Measurements from ENCODE around the gene COMMD1. TPM values are rescaled to one million over a fixed set of nuclear protein-coding genes. Genes with fewer than 3 reads are reported as not detected.

The COMMD1 gene
- total RNA-seq, 2 experiments from 2014 or later, result 32.7 to 37.8 TPM

- POLR2A ChIA-PET, result no interaction called here
- CTCF ChIA-PET, result no interaction called here
Measured at GRCh38 chr2:62050456-62051045, 145.1 kb downstream of the COMMD1 start.

- CTCF ChIA-PET, result no interaction called here
- POLR2A ChIA-PET, result no interaction called here
Measured at GRCh38 chr2:62054029-62054791, 148.7 kb downstream of the COMMD1 start.

- POLR2A ChIA-PET, result no interaction called here
- CTCF ChIA-PET, result no interaction called here
Measured at GRCh38 chr2:62054916-62055450, 149.5 kb downstream of the COMMD1 start.

GRCh38 chr2:62055724-62056336 lies 150.4 kb downstream of the COMMD1 start:
- CTCF ChIA-PET, result no interaction called here

GRCh38 chr2:62056341-62056740 lies 150.9 kb downstream of the COMMD1 start:
- POLR2A ChIA-PET, result no interaction called here
- CTCF ChIA-PET, result no interaction called here

More at GRCh38 chr2:62055724-62056336, 150.4 kb downstream of the COMMD1 start:
- POLR2A ChIA-PET, result no interaction called here

GRCh38 chr2:62065243-62065642 lies 159.8 kb downstream of the COMMD1 start:
- ChIA-PET POLR2A (no interaction called here), CTCF (no interaction called here)

GRCh38 chr2:62071126-62071598 lies 165.7 kb downstream of the COMMD1 start:
- ChIA-PET CTCF (no interaction called here), POLR2A (no interaction called here)

GRCh38 chr2:62071760-62072680 lies 166.5 kb downstream of the COMMD1 start:
- POLR2A ChIA-PET, result no interaction called here
- CTCF ChIA-PET, result no interaction called here

- CTCF ChIA-PET, result no interaction called here
- POLR2A ChIA-PET, result no interaction called here
Measured at GRCh38 chr2:62074233-62074632, 168.8 kb downstream of the COMMD1 start.

GRCh38 chr2:62076980-62077638 lies 171.6 kb downstream of the COMMD1 start:
- ChIA-PET POLR2A (no interaction called here), CTCF (no interaction called here)

GRCh38 chr2:62084801-62085200 lies 179.3 kb downstream of the COMMD1 start:
- CTCF ChIA-PET, result no interaction called here
- POLR2A ChIA-PET, result no interaction called here

GRCh38 chr2:62089658-62090057 lies 184.2 kb downstream of the COMMD1 start:
- ChIA-PET POLR2A (no interaction called here), CTCF (no interaction called here)

GRCh38 chr2:62091471-62091870 lies 186.0 kb downstream of the COMMD1 start:
- POLR2A ChIA-PET, result no interaction called here
- CTCF ChIA-PET, result no interaction called here

- ChIA-PET POLR2A (no interaction called here), CTCF (interaction anchor here (0.5 kb wide), 1 partner anchor 963 kb away, joined by 3 read pairs; no protein-coding TSS in a partner anchor)
Measured at GRCh38 chr2:62099050-62099449, 193.6 kb downstream of the COMMD1 start.

GRCh38 chr2:62099523-62100175 lies 194.2 kb downstream of the COMMD1 start:
- ChIA-PET CTCF (interaction anchor here (0.5 kb wide), 1 partner anchor 963 kb away, joined by 3 read pairs; no protein-coding TSS in a partner anchor), POLR2A (no interaction called here)

- ChIA-PET CTCF (no interaction called here), POLR2A (no interaction called here)
Measured at GRCh38 chr2:62101886-62102285, 196.4 kb downstream of the COMMD1 start.

GRCh38 chr2:62102402-62102920 lies 197.0 kb downstream of the COMMD1 start:
- POLR2A ChIA-PET, result no interaction called here
- CTCF ChIA-PET, result no interaction called here

GRCh38 chr2:62109554-62109953 lies 204.1 kb downstream of the COMMD1 start:
- CTCF ChIA-PET, result no interaction called here
- POLR2A ChIA-PET, result no interaction called here

All from activated CD8-positive, alpha-beta memory T cell treated with anti-CD3 and anti-CD28 coated beads for 36 hours (primary cell).